SK-N-SH (cell line): ENCODE results near the gene MAN2A1. TPM values are rescaled to one million over a fixed set of nuclear protein-coding genes. Genes with fewer than 3 reads are reported as not detected.

Experiments
- CTCF ChIA-PET: fragments of 300-600, 350-600 bp; formaldehyde crosslinking; extraction: SDS; loops from one replicate; lab custom pipeline; 2021; lab: Yijun Ruan, JAX
- POLR2A ChIA-PET: fragments of 350-600 bp; sonication (Branson Sonifier 250); formaldehyde crosslinking; extraction: SDS; loops from one replicate; lab custom pipeline; 2020; ENCODE audit warnings: antibody characterized with exemption, inconsistent platforms; lab: Yijun Ruan, JAX
- DNase-seq: peaks from one replicate; pipeline ENCODE4 v3.0.0; 2012
- H2AFZ ChIP-seq: fragments of 200-600 bp; sonication (generic); 2 replicates; pipeline ENCODE4 v1.8.1; 2016; ENCODE audit warnings: antibody characterized with exemption, mild to moderate bottlenecking, low read depth
- H3F3A ChIP-seq: fragments of 200-600 bp; sonication (generic); replicated peaks from 2 replicates; pipeline ENCODE3; 2016; ENCODE audit warnings: antibody characterized with exemption, mild to moderate bottlenecking; ENCODE audit not compliant: insufficient read depth
- H3K27ac ChIP-seq, 2 experiments: fragments of 200-500 bp in 1 of 2; fragments of 200-600 bp in 1 of 2; sonication (Bioruptor generic) in 1 of 2; sonication (generic), shearing (Covaris generic) in 1 of 2; 2 replicates each; pipeline versions ENCODE4 v1.5.1 to v1.6.1; 2014 to 2016; ENCODE audit warnings: low read depth in 2 of 2, inconsistent platforms in 1 of 2, low read length in 1 of 2, mild to moderate bottlenecking in 1 of 2, mixed read lengths in 1 of 2
- H3K27me3 ChIP-seq: fragments of 200-600 bp; sonication (generic), shearing (Covaris generic); 2 replicates; pipeline ENCODE4 v1.6.1; 2016; ENCODE audit warnings: mixed run types; ENCODE audit not compliant: insufficient read depth
- H3K36me3 ChIP-seq, 2 experiments: fragments of 200-500 bp in 1 of 2; fragments of 200-600 bp in 1 of 2; sonication (Bioruptor generic) in 1 of 2; sonication (generic) in 1 of 2; replicated peaks in 1 of 2; 2 replicates each; pipeline versions ENCODE3 to v1.5.1; 2014 to 2016; ENCODE audit warnings: low read length in 1 of 2, mild to moderate bottlenecking in 1 of 2; ENCODE audit not compliant: insufficient read depth in 2 of 2, control insufficient read depth in 1 of 2
- H3K4me1 ChIP-seq, 2 experiments: fragments of 200-500 bp in 1 of 2; fragments of 200-600 bp in 1 of 2; sonication (Bioruptor generic) in 1 of 2; sonication (generic), shearing (Covaris generic) in 1 of 2; 2 replicates each; pipeline versions ENCODE4 v1.5.1 to v1.6.1; 2014 to 2016; ENCODE audit warnings: low read depth in 1 of 2, low read length in 1 of 2, mixed run types in 1 of 2; ENCODE audit not compliant: insufficient read depth in 2 of 2, control insufficient read depth in 1 of 2
- H3K4me2 ChIP-seq: fragments of 200-600 bp; sonication (generic), shearing (Covaris generic); 2 replicates; pipeline ENCODE4 v1.6.1; 2017; ENCODE audit warnings: mixed run types
- H3K4me3 ChIP-seq, 2 experiments: fragments of 200-500 bp in 1 of 2; fragments of 200-600 bp in 1 of 2; sonication (Bioruptor generic) in 1 of 2; sonication (generic), shearing (Covaris generic) in 1 of 2; 2 replicates each; pipeline versions ENCODE4 v1.5.1 to v1.8.1; 2014 to 2016; ENCODE audit warnings: low read depth in 2 of 2, inconsistent platforms in 1 of 2, low read length in 1 of 2, mild to moderate bottlenecking in 1 of 2, mixed read lengths in 1 of 2, moderate library complexity in 1 of 2
- H3K79me2 ChIP-seq: fragments of 200-600 bp; sonication (generic); 2 replicates; pipeline ENCODE4 v1.8.1; 2017; ENCODE audit warnings: mild to moderate bottlenecking; ENCODE audit not compliant: insufficient read depth
- H3K9ac ChIP-seq: fragments of 200-600 bp; sonication (generic); 2 replicates; pipeline ENCODE4 v1.6.1; 2017; ENCODE audit warnings: mixed run types
- H3K9me2 ChIP-seq: fragments of 200-600 bp; sonication (generic); 2 replicates; pipeline ENCODE4 v1.6.1; 2017; ENCODE audit warnings: mixed run types
- H3K9me3 ChIP-seq: fragments of 200-600 bp; sonication (generic); 2 replicates; pipeline ENCODE4 v1.6.1; 2017; ENCODE audit warnings: mixed run types, mild to moderate bottlenecking, moderate library complexity
- H4K20me1 ChIP-seq: fragments of 200-600 bp; sonication (generic); 2 replicates; pipeline ENCODE4 v1.6.1; 2017; ENCODE audit warnings: mild to moderate bottlenecking, mixed run types; ENCODE audit not compliant: insufficient read depth
- ELF1 ChIP-seq: IDR thresholded peaks from 2 replicates; pipeline ENCODE4 v1.4.0; 2012
- EZH2phosphoT487 ChIP-seq: fragments of 200-600 bp; sonication (generic); IDR thresholded peaks from 2 replicates; pipeline ENCODE4 v1.6.1; 2017; ENCODE audit warnings: low read depth, mixed run types, mild to moderate bottlenecking, antibody characterized with exemption, moderate library complexity, borderline replicate concordance
- FOSL2 ChIP-seq: IDR thresholded peaks from 2 replicates; pipeline ENCODE4 v1.4.0; 2012; ENCODE audit warnings: low read depth, mild to moderate bottlenecking, moderate library complexity, borderline replicate concordance
- FOXJ3 ChIP-seq: sonication (generic); formaldehyde crosslinking; IDR thresholded peaks from 2 replicates; pipeline ENCODE4 v1.5.1; 2020; ENCODE audit warnings: mild to moderate bottlenecking, missing genetic modification reagents
- GABPA ChIP-seq: IDR thresholded peaks from 2 replicates; pipeline ENCODE4 v1.4.0; 2012; ENCODE audit warnings: low read depth, mild to moderate bottlenecking
- MEF2A ChIP-seq: IDR thresholded peaks from 2 replicates; pipeline ENCODE4 v1.4.0; 2012; ENCODE audit warnings: low read depth, borderline replicate concordance
- MXI1 ChIP-seq: IDR thresholded peaks from 2 replicates; pipeline ENCODE4 v1.6.1; 2012; ENCODE audit warnings: mild to moderate bottlenecking, low read depth, low read length, improper control_type of control experiment
- NRF1 ChIP-seq: IDR thresholded peaks from 2 replicates; pipeline ENCODE4 v1.6.1; 2012; ENCODE audit warnings: low read depth, mild to moderate bottlenecking, low read length
- RAD21 ChIP-seq: IDR thresholded peaks from 2 replicates; pipeline ENCODE4 v1.6.1; 2012; ENCODE audit warnings: mild to moderate bottlenecking, low read length
- RFX5 ChIP-seq: IDR thresholded peaks from 2 replicates; pipeline ENCODE4 v1.6.1; 2012; ENCODE audit warnings: mild to moderate bottlenecking, improper control_type of control experiment, low read length
- RXRA ChIP-seq: IDR thresholded peaks from 2 replicates; pipeline ENCODE4 v1.4.0; 2012; ENCODE audit warnings: low read depth, mild to moderate bottlenecking, borderline replicate concordance
- SIN3A ChIP-seq: IDR thresholded peaks from 2 replicates; pipeline ENCODE4 v1.6.1; 2012; ENCODE audit warnings: low read depth, mild to moderate bottlenecking, low read length, moderate library complexity, borderline replicate concordance
- SMC3 ChIP-seq: IDR thresholded peaks from 2 replicates; pipeline ENCODE4 v1.6.1; 2012; ENCODE audit warnings: low read depth, low read length, improper control_type of control experiment
- TAF1 ChIP-seq: IDR thresholded peaks from 2 replicates; pipeline ENCODE4 v1.6.1; 2012; ENCODE audit warnings: low read depth, mild to moderate bottlenecking, low read length, moderate library complexity, borderline replicate concordance
- TCF12 ChIP-seq: IDR thresholded peaks from 2 replicates; pipeline ENCODE4 v1.4.0; 2012
- TEAD4 ChIP-seq: IDR thresholded peaks from 2 replicates; pipeline ENCODE4 v1.4.0; 2012; ENCODE audit warnings: mild to moderate bottlenecking, borderline replicate concordance; ENCODE audit not compliant: insufficient read depth
- WGBS: methylation state at CpG from one replicate; pipeline ENCODE4 v1.1.6; 2017; ENCODE audit warnings: low lambda C conversion rate; 5-methylcytosine and 5-hydroxymethylcytosine counted together
- polyA plus RNA-seq, 3 experiments: library from polyadenylated mRNA; depleted of rRNA; stranded (reverse); fragments of >200 nt; gene quantifications; 2 replicates each; pipeline ENCODE4 v1.2.3, GENCODE V29; 2012
- TF ChIP-seq, protein P1 (sequence below): IDR thresholded peaks from 2 replicates; pipeline ENCODE4 v1.6.1; 2012; ENCODE audit warnings: mild to moderate bottlenecking, low read depth, low read length, moderate library complexity
- TF ChIP-seq, protein P2 (sequence below): fragments of 150-350 bp; IDR thresholded peaks from 2 replicates; pipeline ENCODE4 v1.6.1; 2016; ENCODE audit warnings: mild to moderate bottlenecking, low read depth, low read length
- TF ChIP-seq, protein P3 (sequence below): IDR thresholded peaks from 2 replicates; pipeline ENCODE4 v1.4.0; 2012; ENCODE audit warnings: low read depth
- TF ChIP-seq, protein P4 (sequence below): fragments of 150-350 bp; IDR thresholded peaks from 2 replicates; pipeline ENCODE4 v1.6.1; 2017; ENCODE audit warnings: antibody characterized with exemption, low read length, low read depth, borderline replicate concordance

Gene MAN2A1
- polyA plus RNA-seq, 1 of the 3 experiments (the other 2 are of a cell fraction), result 19.7 TPM

DNA sequence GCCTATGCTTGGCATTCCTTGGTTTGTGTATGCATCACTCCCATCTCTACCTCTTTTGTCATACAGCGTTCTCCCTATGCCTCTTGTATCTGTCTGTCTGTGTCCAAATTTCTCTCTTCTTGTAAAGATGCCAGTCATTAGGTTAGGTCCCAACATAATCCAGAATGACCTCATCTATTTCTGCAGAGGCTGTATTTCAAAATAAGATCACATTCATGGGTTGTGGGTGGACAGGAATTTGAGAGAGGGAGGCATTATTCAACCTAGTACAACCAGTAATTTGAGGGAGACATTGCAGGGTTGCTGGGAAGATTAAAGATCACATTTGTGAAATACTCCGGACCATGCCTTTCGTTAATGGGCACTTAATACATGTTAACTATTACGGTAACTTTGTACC is 155.0 kb downstream of the MAN2A1 start:
- DNase-seq, result no peak
- Histone ChIP-seq H2AFZ (no peak overlapping the region), H3K27ac (no peak overlapping the region), H3K9me2 (no peaks in the 10 kb centered on the region), H3K79me2 (no peaks in the 10 kb centered on the region), H4K20me1 (no peaks in the 10 kb centered on the region), H3K36me3 (peaks cover 41 to 62% of the 10 kb centered on the region in 2 experiments), H3K9ac (no peak overlapping the region), H3K4me1 (peaks cover 0 to 10% of the 10 kb centered on the region in 2 experiments; a peak in 1 of 4 replicates), H3K4me3 (no peak overlapping the region), H3F3A (no peaks in the 10 kb centered on the region), H3K27me3 (no peaks in the 10 kb centered on the region), H3K4me2 (no peak overlapping the region), H3K9me3 (no peaks in the 10 kb centered on the region)
- WGBS, result 86% methylated on average over 4 of the region's 4 CpGs
- CTCF ChIA-PET, result no interaction called here
- TF ChIP-seq SIN3A, result no peak
- TF ChIP-seq, protein P1, sequence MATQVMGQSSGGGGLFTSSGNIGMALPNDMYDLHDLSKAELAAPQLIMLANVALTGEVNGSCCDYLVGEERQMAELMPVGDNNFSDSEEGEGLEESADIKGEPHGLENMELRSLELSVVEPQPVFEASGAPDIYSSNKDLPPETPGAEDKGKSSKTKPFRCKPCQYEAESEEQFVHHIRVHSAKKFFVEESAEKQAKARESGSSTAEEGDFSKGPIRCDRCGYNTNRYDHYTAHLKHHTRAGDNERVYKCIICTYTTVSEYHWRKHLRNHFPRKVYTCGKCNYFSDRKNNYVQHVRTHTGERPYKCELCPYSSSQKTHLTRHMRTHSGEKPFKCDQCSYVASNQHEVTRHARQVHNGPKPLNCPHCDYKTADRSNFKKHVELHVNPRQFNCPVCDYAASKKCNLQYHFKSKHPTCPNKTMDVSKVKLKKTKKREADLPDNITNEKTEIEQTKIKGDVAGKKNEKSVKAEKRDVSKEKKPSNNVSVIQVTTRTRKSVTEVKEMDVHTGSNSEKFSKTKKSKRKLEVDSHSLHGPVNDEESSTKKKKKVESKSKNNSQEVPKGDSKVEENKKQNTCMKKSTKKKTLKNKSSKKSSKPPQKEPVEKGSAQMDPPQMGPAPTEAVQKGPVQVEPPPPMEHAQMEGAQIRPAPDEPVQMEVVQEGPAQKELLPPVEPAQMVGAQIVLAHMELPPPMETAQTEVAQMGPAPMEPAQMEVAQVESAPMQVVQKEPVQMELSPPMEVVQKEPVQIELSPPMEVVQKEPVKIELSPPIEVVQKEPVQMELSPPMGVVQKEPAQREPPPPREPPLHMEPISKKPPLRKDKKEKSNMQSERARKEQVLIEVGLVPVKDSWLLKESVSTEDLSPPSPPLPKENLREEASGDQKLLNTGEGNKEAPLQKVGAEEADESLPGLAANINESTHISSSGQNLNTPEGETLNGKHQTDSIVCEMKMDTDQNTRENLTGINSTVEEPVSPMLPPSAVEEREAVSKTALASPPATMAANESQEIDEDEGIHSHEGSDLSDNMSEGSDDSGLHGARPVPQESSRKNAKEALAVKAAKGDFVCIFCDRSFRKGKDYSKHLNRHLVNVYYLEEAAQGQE, result no peak
- no peak for TF ChIP-seq TAF1
- TF ChIP-seq RXRA, result no peak
- POLR2A ChIA-PET, result no interaction called here

DNA sequence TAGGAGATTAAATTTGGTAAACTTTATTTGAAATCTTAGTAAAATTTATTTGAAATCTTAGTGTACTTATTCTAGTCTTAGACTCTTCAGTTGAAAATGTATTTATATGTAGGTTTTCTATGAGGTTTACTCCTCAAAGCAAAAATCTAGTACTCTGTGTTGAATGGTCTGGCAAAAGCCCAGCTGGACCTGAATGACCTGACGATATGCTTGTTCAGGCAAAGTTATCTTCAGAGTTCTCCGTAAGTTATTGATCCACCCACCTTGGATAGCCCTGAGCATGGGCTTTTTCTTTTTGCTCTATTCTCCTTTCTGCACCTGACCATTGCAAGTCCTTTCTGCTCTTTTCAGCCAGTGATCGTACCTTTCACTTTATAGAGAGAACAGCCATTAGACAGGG is 158.4 kb downstream of the MAN2A1 start:
- TF ChIP-seq, protein P2, sequence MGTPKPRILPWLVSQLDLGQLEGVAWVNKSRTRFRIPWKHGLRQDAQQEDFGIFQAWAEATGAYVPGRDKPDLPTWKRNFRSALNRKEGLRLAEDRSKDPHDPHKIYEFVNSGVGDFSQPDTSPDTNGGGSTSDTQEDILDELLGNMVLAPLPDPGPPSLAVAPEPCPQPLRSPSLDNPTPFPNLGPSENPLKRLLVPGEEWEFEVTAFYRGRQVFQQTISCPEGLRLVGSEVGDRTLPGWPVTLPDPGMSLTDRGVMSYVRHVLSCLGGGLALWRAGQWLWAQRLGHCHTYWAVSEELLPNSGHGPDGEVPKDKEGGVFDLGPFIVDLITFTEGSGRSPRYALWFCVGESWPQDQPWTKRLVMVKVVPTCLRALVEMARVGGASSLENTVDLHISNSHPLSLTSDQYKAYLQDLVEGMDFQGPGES, result no peak
- no peak for TF ChIP-seq FOXJ3 (CRISPR knock-in tag)
- no peak for TF ChIP-seq ELF1
- TF ChIP-seq RAD21, result no peak
- TF ChIP-seq, protein P3, sequence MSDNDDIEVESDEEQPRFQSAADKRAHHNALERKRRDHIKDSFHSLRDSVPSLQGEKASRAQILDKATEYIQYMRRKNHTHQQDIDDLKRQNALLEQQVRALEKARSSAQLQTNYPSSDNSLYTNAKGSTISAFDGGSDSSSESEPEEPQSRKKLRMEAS, result no peak
- TF ChIP-seq RFX5, result no peak
- TF ChIP-seq MEF2A, result no peak
- TF ChIP-seq GABPA, result no peak
- TF ChIP-seq, protein P4, sequence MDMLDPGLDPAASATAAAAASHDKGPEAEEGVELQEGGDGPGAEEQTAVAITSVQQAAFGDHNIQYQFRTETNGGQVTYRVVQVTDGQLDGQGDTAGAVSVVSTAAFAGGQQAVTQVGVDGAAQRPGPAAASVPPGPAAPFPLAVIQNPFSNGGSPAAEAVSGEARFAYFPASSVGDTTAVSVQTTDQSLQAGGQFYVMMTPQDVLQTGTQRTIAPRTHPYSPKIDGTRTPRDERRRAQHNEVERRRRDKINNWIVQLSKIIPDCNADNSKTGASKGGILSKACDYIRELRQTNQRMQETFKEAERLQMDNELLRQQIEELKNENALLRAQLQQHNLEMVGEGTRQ, result no peak
- TF ChIP-seq NRF1, result no peak
- TF ChIP-seq TCF12, result no peak
- TF ChIP-seq SMC3, result no peak
- TF ChIP-seq EZH2phosphoT487, result no peak
- TF ChIP-seq MXI1, result no peak
- no peak for TF ChIP-seq TEAD4
- no peak for TF ChIP-seq FOSL2
- TF ChIP-seq, all 33 proteins: peak for 0
- peaks cover 36 to 62% of the 10 kb centered on the region in 2 experiments for H3K36me3 ChIP-seq
- no peaks in the 10 kb centered on the region for H3K79me2 ChIP-seq
- H3K27ac ChIP-seq, result no peak overlapping the region
- no peaks in the 10 kb centered on the region for H3K9me2 ChIP-seq
- no peak overlapping the region for H3K4me3 ChIP-seq
- H2AFZ ChIP-seq, result no peak overlapping the region
- DNase-seq, result no peak
- no peaks in the 10 kb centered on the region for H3K27me3 ChIP-seq
- 94% methylated on average over 3 of the region's 3 CpGs for WGBS
- H3K9me3 ChIP-seq, result no peaks in the 10 kb centered on the region
- no peak overlapping the region for H3K9ac ChIP-seq
- ChIA-PET POLR2A (no interaction called here), CTCF (interaction anchor here (0.7 kb wide), 1 partner anchor 9 kb away, joined by 3 read pairs; no protein-coding TSS in a partner anchor)
- no peaks in the 10 kb centered on the region for H4K20me1 ChIP-seq
- peaks cover 8% of the 10 kb centered on the region for H3F3A ChIP-seq
- H3K4me2 ChIP-seq, result no peak overlapping the region
- peaks cover 0 to 10% of the 10 kb centered on the region in 2 experiments; a peak in 1 of 4 replicates for H3K4me1 ChIP-seq
